NCI-H748 (cell line): ENCODE measurements around the gene DLX6.

ENCODE experiments used
- DNase-seq: peaks from one replicate; lab custom pipeline; 2025; ENCODE audit not compliant: unreplicated experiment; lab: John Stamatoyannopoulos, UW

DLX6 gene

GRCh38 chr7:96995406-96996110 lies 9.8 kb upstream of the DLX6 start:
- DNase-seq: peak; percentile 24

- no peak for DNase-seq
These were observed 9.0 kb upstream of the DLX6 start for GRCh38 chr7:96996111-96996957.

GRCh38 chr7:96996958-96997511 lies 8.3 kb upstream of the DLX6 start:
- DNase-seq: no peak

- DNase-seq: peak; percentile 64
These were observed 7.8 kb upstream of the DLX6 start for GRCh38 chr7:96997512-96998032.

GRCh38 chr7:96998333-96998732 lies 7.0 kb upstream of the DLX6 start:
- DNase-seq: no peak

GRCh38 chr7:96998744-96999143 lies 6.6 kb upstream of the DLX6 start:
- DNase-seq: peak; percentile 16

GRCh38 chr7:97001221-97001620 lies 4.1 kb upstream of the DLX6 start:
- peak; percentile 53 for DNase-seq

- peak; percentile 62 for DNase-seq
These were observed 3.4 kb upstream of the DLX6 start for GRCh38 chr7:97001656-97002554.

- DNase-seq: peak; percentile 87
These were observed 2.6 kb upstream of the DLX6 start for GRCh38 chr7:97002555-97003261.

- DNase-seq: peak; percentile 87
These were observed 1.8 kb upstream of the DLX6 start for GRCh38 chr7:97003262-97004246.

- DNase-seq: peak; percentile 98
These were observed 838 bp upstream of the DLX6 start for GRCh38 chr7:97004247-97005182.

GRCh38 chr7:97006055-97006815 lies 882 bp downstream of the DLX6 start:
- peak; percentile 79 for DNase-seq

GRCh38 chr7:97006816-97007582 lies 1.6 kb downstream of the DLX6 start:
- DNase-seq: peak; percentile 66

GRCh38 chr7:97007583-97007861 lies 2.2 kb downstream of the DLX6 start:
- DNase-seq: peak; percentile 57

- peak; percentile 62 for DNase-seq
These were observed 3.0 kb downstream of the DLX6 start for GRCh38 chr7:97008275-97008917.
